Measurements from ENCODE around the gene DENND6B. TPM values are rescaled to one million over a fixed set of nuclear protein-coding genes. Genes with fewer than 3 reads are reported as not detected.

The DENND6B gene
- total and polyA plus RNA-seq, 2 experiments from 2014 or later = 0.71 to 1.3 TPM

GRCh38 chr22:50313600-50313999 is 13.2 kb downstream of the DENND6B start:
- Histone ChIP-seq H4K20me1 (replicated peaks; ENCODE audit: insufficient read depth) (no peaks in the 10 kb centered on the region), H2AFZ (no peak overlapping the region), H3K27me3 (ENCODE audit: insufficient read depth) (no peaks in the 10 kb centered on the region), H3K36me3 (ENCODE audit: insufficient read depth) (no peaks in the 10 kb centered on the region), H3K79me2 (replicated peaks; ENCODE audit: insufficient read depth) (no peaks in the 10 kb centered on the region), H3K4me3 (no peak overlapping the region), H3K9me2 (ENCODE audit: insufficient read depth) (no peaks in the 10 kb centered on the region), H3K4me1 (ENCODE audit: insufficient read depth) (peaks cover 3% of the 10 kb centered on the region; the same call in 1 of the 2 replicates), H3F3A (replicated peaks; ENCODE audit: low read depth) (0 out of 2 replicates have a peak, but pooled peaks cover 1% of the 10 kb centered on the region), H3K4me2 (no peak overlapping the region), H3K27ac (ENCODE audit: low read depth) (no peak overlapping the region)
- ATAC-seq = no peak
- DNase-seq (ENCODE audit: low spot score) = no peak
- Mint-ChIP-seq H3K4me1 (peaks cover 10% of the 10 kb centered on the region), H3K4me3 (no peak overlapping the region), H3K9me3 (no peaks in the 10 kb centered on the region), H3K27me3 (ENCODE audit: insufficient read depth, low read depth, poor library complexity) (peaks cover 16% of the 10 kb centered on the region), H3K27ac (no peak overlapping the region), H3K36me3 (ENCODE audit: low read depth) (no peaks in the 10 kb centered on the region)
- TF ChIP-seq REST (IDR thresholded peaks at IDR 0.05; ENCODE audit: unreplicated experiment) = no peak
- TF ChIP-seq POLR2AphosphoS5 (IDR thresholded peaks at IDR 0.05; ENCODE audit: low read depth) = no peak
- no peak for TF ChIP-seq NANOG (IDR thresholded peaks at IDR 0.05; ENCODE audit: borderline replicate concordance)
- TF ChIP-seq CREB1 (CRISPR knock-in tag; IDR thresholded peaks at IDR 0.05; ENCODE audit: low read depth) = no peak
- TF ChIP-seq ETS1 (IDR thresholded peaks at IDR 0.05) = no peak
- no peak for TF ChIP-seq EZH2phosphoT487 (IDR thresholded peaks at IDR 0.05; ENCODE audit: unreplicated experiment)
- TF ChIP-seq CTCF (conservative IDR thresholded peaks at IDR 0.05; ENCODE audit: low read depth in 2 of 2) = no peak
- no peak for TF ChIP-seq JUNB (IDR thresholded peaks at IDR 0.05; ENCODE audit: unreplicated experiment)
- TF ChIP-seq EZH2 (IDR thresholded peaks at IDR 0.05; ENCODE audit: low read depth, unreplicated experiment) = no peak
- no peak for TF ChIP-seq STAT1 (IDR thresholded peaks at IDR 0.05; ENCODE audit: unreplicated experiment)
- TF ChIP-seq ZNF114 (CRISPR knock-in tag; IDR thresholded peaks at IDR 0.05) = no peak
- no peak for TF ChIP-seq ZNF462 (CRISPR knock-in tag; IDR thresholded peaks at IDR 0.05)
- no peak for TF ChIP-seq ZNF331 (CRISPR knock-in tag; IDR thresholded peaks at IDR 0.05; ENCODE audit: low read depth)

All from GM23338 (cell line).